H1 (cell line): ENCODE measurements around the gene PDZD2.

Source experiments
- CEBPB ChIP-seq: IDR thresholded peaks from 2 replicates; pipeline ENCODE4 v1.6.1; 2012; ENCODE audit warnings: low read depth, low read length
- CREB1 ChIP-seq: IDR thresholded peaks from 2 replicates; pipeline ENCODE4 v1.6.1; 2012; ENCODE audit warnings: inconsistent platforms
- EP300 ChIP-seq, 2 experiments: IDR thresholded peaks; 1 replicate in 1 of 2; 2 replicates in 1 of 2; pipeline ENCODE4 v1.6.1; 2011 to 2012; ENCODE audit warnings: low read depth in 2 of 2, low read length in 2 of 2, mild to moderate bottlenecking in 2 of 2, borderline replicate concordance in 1 of 2, inconsistent platforms in 1 of 2, moderate library complexity in 1 of 2
- EZH2 ChIP-seq: fragments of 200-600 bp; sonication (generic); IDR thresholded peaks from 2 replicates; pipeline ENCODE4 v1.7.1; 2012; ENCODE audit warnings: low read depth, mild to moderate bottlenecking, moderate library complexity, low read length, inconsistent platforms; ENCODE audit not compliant: severe bottlenecking
- KDM1A ChIP-seq: fragments of 200-600, 300-600 bp; sonication (generic); IDR thresholded peaks from 2 replicates; pipeline ENCODE4 v1.7.1; 2016; ENCODE audit warnings: mild to moderate bottlenecking, low read length, borderline replicate concordance
- MAFK ChIP-seq: IDR thresholded peaks from 2 replicates; pipeline ENCODE4 v1.6.1; 2012; ENCODE audit warnings: low read depth, mild to moderate bottlenecking, improper control_type of control experiment, low read length
- POLR2A ChIP-seq, 2 experiments: IDR thresholded peaks; 1 replicate in 1 of 2; 2 replicates in 1 of 2; pipeline ENCODE4 v1.6.1; 2011; ENCODE audit warnings: low read depth in 2 of 2, low read length in 2 of 2, mild to moderate bottlenecking in 2 of 2; ENCODE audit errors: control extremely low read depth in 1 of 2
- POLR2AphosphoS5 ChIP-seq: IDR thresholded peaks from 2 replicates; pipeline ENCODE4 v1.6.1; 2011; ENCODE audit warnings: low read depth, low read length
- RAD21 ChIP-seq, 2 experiments: IDR thresholded peaks in 1 of 2; conservative IDR thresholded peaks in 1 of 2; 2 replicates each; pipeline ENCODE4 v1.6.1; 2011; ENCODE audit warnings: low read depth in 2 of 2, low read length in 2 of 2, improper control_type of control experiment in 1 of 2, inconsistent platforms in 1 of 2, mild to moderate bottlenecking in 1 of 2, moderate library complexity in 1 of 2
- RFX5 ChIP-seq: IDR thresholded peaks from 2 replicates; pipeline ENCODE4 v1.6.1; 2011; ENCODE audit warnings: low read depth, low read length, improper control_type of control experiment, borderline replicate concordance
- ZNF274 ChIP-seq: IDR thresholded peaks from 2 replicates; pipeline ENCODE4 v1.7.0; 2012; ENCODE audit warnings: low read length, borderline replicate concordance; ENCODE audit errors: extremely low read depth
- TF ChIP-seq, protein P1 (sequence below), 3 experiments: IDR thresholded peaks; 1 replicate in 2 of 3; 2 replicates in 1 of 3; pipeline versions ENCODE4 v1.5.1 to v1.6.1; 2011; ENCODE audit warnings: low read length in 3 of 3, mild to moderate bottlenecking in 3 of 3, inconsistent platforms in 2 of 3, low read depth in 1 of 3, moderate library complexity in 1 of 3; ENCODE audit not compliant: insufficient read depth in 1 of 3; ENCODE audit errors: control extremely low read depth in 1 of 3
- TF ChIP-seq, protein P2 (sequence below): IDR thresholded peaks from 2 replicates; pipeline ENCODE4 v1.6.1; 2011; ENCODE audit warnings: low read length, improper control_type of control experiment
- TF ChIP-seq, protein P3 (sequence below): IDR thresholded peaks from 2 replicates; pipeline ENCODE4 v1.6.1; 2012; ENCODE audit warnings: low read length, inconsistent platforms

DNA sequence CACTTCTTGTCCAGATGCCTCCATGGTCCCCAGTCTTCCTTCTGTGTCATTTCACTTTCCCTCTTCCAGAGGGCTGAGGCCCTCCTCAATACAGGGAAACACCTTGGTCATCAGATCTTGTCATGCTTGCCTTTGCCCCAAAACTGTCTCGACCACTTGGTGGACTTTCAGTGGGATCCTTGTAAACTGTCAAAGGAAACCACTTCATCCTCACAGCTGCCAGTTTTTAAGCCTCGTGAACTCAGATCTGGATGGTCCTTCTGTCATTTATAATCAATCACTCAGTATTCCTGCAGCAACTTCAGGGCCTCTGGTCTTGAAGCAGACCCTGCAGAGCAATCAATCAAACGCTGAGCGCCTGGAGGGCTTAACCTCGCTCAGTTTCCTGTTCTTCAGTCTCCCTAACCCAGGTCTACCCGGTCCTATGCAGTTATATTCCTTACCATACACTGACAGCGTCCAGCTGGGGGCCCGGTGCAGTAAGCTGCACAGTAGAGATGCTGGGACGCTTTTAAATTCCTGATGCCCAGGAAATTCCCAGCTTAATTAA lies 460.6 kb downstream of the PDZD2 start:
- TF ChIP-seq POLR2A (IDR thresholded peaks at IDR 0.05; ENCODE audit: control extremely low read depth in 1 of 2, low read depth in 2 of 2, low read length in 2 of 2) (no peak), CEBPB (no peak), MAFK (no peak), RAD21 (IDR thresholded peaks at IDR 0.05 in 1 of 2, conservative IDR thresholded peaks at IDR 0.05 in 1 of 2; ENCODE audit: low read depth in 2 of 2, low read length in 2 of 2) (no peak), CREB1 (no peak), EZH2 (no peak), RFX5 (no peak), POLR2AphosphoS5 (no peak), ZNF274 (no peak), EP300 (IDR thresholded peaks at IDR 0.05; ENCODE audit: borderline replicate concordance in 1 of 2, low read depth in 2 of 2, low read length in 2 of 2) (no peak), KDM1A (no peak)
- TF ChIP-seq, protein P1, sequence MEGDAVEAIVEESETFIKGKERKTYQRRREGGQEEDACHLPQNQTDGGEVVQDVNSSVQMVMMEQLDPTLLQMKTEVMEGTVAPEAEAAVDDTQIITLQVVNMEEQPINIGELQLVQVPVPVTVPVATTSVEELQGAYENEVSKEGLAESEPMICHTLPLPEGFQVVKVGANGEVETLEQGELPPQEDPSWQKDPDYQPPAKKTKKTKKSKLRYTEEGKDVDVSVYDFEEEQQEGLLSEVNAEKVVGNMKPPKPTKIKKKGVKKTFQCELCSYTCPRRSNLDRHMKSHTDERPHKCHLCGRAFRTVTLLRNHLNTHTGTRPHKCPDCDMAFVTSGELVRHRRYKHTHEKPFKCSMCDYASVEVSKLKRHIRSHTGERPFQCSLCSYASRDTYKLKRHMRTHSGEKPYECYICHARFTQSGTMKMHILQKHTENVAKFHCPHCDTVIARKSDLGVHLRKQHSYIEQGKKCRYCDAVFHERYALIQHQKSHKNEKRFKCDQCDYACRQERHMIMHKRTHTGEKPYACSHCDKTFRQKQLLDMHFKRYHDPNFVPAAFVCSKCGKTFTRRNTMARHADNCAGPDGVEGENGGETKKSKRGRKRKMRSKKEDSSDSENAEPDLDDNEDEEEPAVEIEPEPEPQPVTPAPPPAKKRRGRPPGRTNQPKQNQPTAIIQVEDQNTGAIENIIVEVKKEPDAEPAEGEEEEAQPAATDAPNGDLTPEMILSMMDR (IDR thresholded peaks at IDR 0.05; ENCODE audit: control extremely low read depth in 1 of 3, insufficient read depth in 1 of 3, low read depth in 1 of 3, low read length in 3 of 3), result no peak
- TF ChIP-seq, protein P2, sequence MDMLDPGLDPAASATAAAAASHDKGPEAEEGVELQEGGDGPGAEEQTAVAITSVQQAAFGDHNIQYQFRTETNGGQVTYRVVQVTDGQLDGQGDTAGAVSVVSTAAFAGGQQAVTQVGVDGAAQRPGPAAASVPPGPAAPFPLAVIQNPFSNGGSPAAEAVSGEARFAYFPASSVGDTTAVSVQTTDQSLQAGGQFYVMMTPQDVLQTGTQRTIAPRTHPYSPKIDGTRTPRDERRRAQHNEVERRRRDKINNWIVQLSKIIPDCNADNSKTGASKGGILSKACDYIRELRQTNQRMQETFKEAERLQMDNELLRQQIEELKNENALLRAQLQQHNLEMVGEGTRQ, result no peak
- TF ChIP-seq, protein P3, sequence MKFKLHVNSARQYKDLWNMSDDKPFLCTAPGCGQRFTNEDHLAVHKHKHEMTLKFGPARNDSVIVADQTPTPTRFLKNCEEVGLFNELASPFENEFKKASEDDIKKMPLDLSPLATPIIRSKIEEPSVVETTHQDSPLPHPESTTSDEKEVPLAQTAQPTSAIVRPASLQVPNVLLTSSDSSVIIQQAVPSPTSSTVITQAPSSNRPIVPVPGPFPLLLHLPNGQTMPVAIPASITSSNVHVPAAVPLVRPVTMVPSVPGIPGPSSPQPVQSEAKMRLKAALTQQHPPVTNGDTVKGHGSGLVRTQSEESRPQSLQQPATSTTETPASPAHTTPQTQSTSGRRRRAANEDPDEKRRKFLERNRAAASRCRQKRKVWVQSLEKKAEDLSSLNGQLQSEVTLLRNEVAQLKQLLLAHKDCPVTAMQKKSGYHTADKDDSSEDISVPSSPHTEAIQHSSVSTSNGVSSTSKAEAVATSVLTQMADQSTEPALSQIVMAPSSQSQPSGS, result no peak
